Measurements from ENCODE around the gene COX6B1. TPM values are rescaled to one million over a fixed set of nuclear protein-coding genes. Genes with fewer than 3 reads are reported as not detected.
A peak's percentile ranks its signal among the peaks of the same experiment; 100 is the strongest.
"Not testable (repeated sequence)": the region's sequence is repeated elsewhere in the genome, so short reads cannot be mapped to it uniquely, and the experiment has no call there.

Gene COX6B1
- polyA plus RNA-seq, 5 donors, result 214 to 280 (median 243) TPM

DNA sequence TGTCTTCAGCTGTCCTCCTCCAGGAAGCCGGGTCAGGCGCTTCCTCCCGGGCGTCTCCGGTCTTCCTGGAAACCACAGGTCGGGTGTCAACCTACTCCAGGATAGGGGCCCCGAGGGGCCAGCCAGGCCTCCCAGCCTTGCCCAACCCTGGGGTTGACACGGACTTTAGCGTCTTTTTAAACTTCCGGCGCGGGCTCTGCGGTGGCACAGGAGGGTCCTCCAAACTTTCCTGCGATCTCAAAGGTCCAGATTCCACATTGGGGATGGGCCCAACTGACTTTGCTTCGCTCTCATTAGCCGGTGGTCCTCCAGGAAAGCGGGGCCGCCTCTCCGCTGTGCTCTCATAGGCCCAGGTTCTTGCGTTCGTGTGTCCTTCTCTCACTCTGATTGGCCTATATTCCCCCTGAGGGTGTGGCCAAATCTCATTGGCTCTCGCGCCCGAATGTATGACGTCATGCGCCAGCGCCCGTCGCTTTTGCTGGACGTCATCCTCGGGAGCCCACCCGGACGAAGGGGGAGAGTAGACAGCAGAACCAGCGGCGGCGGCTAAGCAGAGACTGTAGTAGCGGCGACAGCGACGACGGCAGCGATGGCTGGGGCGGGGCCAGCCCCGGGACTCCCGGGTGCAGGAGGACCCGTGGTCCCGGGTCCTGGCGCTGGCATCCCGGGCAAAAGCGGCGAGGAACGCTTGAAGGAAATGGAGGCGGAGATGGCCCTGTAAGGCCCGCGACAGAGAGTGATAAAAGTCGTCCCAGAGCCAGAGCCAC lies 19.4 kb upstream of the COX6B1 start, which contains the start of gene RBM42:
RBM42 (plus strand) TSS at position 472 of the 767 bp plus-strand sequence; CDS start at position 590, 118 bp downstream.
- peak; percentile 98 to 99 for DNase-seq

DNA sequence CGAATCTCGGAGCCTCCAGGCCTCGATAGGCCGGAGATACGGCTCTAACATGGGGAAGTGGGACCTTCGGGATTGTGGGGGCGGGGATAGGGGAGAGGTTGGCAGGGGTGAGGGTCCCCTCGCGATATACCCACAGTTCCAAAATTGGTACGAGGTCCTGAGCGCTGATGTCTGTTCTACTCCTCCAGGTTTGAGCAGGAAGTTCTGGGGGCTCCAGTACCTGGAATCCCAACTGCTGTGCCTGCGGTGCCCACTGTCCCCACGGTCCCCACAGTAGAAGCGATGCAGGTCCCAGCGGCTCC lies 18.8 kb upstream of the COX6B1 start:
- no peak for DNase-seq

DNA sequence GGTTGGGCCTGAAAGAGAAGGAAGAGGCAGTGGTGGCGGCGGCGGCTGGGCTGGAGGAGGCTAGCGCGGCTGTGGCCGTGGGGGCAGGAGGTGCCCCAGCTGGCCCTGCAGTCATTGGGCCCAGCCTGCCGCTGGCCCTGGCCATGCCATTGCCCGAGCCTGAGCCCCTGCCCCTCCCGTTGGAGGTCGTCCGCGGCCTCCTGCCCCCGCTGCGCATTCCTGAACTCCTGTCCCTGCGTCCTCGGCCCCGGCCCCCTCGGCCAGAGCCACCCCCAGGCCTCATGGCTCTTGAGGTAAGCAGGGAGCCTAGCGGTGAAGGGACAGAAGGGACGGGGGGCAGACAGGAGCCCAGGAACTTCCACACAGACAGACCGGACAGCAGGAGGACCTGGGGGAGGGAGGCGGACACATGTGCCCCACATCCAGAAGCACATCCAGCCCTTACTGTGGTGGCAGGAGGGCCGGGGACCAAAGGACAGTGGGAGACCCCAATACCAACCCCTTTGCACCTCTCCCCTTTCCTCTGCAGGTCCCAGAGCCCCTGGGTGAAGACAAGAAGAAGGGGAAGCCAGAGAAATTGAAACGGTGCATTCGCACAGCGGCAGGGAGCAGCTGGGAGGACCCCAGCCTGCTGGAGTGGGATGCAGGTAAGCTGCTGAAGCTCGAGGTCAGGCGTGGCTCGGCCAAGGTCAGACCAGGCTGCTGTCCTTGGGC lies 14.2 kb upstream of the COX6B1 start:
- DNase-seq, result no peak

DNA sequence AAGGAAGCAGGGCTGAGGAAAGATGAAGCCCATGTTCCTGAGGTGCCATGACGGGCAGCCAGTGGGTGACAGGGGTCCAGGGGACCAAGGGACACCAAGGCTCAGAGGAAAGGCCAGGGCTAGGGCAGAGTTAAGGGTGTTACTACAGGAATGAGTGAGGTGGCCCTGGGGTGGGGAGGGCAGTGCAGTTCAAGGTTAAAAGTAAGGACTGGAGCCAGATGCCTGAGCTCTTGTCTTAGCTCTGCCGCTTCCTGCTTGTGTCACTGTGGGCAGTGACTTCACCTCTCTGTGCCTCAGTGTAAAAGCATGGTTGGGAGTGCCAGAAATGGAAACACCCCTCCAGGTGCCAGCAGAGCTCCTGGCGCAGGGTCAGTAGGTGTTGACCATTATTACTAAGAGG lies 11.5 kb upstream of the COX6B1 start:
- DNase-seq, result no peak

- no peak for DNase-seq
These were observed 11.0 kb upstream of the COX6B1 start for GRCh38 chr19:35637165-35637564.

DNA sequence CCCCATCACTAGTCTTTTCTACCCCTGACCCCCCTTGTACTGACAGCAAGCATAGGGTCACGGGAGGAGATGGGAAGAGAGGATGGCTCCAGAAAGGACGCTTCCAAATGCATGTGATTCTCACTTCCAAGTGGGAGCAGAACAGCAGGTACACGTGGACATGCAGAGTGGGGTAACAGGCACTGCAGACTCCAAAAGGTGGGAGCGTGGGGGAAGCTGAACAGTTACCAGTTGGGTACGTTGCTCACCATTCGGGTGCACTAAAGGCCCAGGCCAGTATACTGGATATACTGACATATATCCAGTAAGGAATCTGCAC lies 8.8 kb upstream of the COX6B1 start:
- no peak for DNase-seq

- no peak for DNase-seq
These were observed 8.3 kb upstream of the COX6B1 start for GRCh38 chr19:35639863-35640262.

GRCh38 chr19:35641515-35642151 lies 6.5 kb upstream of the COX6B1 start, which contains the start of gene ETV2:
Gene ETV2 (plus strand): TSS chr19:35641745. CDS start chr19:35642461, 716 bp downstream.
- peak; percentile 30 to 36 for DNase-seq

GRCh38 chr19:35642312-35642711 lies 5.8 kb upstream of the COX6B1 start:
- DNase-seq, result no peak

DNA sequence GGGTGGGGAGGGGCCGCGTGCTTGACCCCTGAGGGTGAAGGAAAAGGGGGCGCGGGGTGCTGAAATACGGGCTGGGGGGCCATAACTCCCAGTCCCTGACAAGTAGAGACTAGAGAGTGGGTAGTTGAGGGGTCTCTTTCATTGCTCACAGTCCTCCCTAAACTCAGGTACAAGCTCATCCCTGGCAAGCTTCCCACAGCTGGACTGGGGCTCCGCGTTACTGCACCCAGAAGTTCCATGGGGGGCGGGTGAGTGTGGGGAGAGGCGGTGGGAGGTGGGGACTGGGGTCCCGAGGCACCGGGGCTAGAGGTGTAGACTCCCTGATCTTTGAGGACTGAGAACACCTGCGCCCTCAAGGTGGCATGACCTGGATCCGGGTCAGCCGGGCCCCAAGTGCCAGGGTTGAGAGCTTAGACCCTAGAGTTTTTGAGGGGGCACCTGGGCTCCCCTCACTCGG lies 5.3 kb upstream of the COX6B1 start:
- no peak for DNase-seq

- DNase-seq, result peak; percentile 86 to 90
These were observed 4.6 kb upstream of the COX6B1 start for GRCh38 chr19:35643255-35644205.

DNA sequence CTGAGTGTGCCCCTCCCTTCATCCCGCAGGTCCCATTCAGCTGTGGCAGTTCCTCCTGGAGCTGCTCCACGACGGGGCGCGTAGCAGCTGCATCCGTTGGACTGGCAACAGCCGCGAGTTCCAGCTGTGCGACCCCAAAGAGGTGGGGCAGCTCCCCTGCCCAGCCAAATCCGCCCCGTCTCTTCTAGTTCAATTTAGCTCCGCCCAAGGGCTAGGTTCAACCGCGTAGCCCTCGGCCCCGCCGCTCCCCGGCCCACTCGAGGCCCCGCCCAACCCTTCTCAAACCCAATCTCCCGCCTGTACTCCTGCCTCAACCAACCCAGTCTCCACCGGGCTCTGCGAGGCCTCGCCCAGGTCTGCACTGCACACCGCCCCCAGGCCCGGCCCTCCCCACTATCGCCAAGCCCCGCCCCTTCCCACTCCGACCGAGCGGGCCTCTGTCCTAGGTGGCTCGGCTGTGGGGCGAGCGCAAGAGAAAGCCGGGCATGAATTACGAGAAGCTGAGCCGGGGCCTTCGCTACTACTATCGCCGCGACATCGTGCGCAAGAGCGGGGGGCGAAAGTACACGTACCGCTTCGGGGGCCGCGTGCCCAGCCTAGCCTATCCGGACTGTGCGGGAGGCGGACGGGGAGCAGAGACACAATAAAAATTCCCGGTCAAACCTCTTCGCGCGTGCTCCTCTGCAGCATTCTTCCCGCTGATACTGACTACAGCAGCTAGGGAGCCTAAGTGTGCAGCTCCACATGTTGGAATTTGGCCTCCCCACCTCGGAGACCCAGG lies 3.7 kb upstream of the COX6B1 start:
- peak; percentile 88 to 89 for DNase-seq

- peak; percentile 50 to 60 for DNase-seq
These were observed 3.0 kb upstream of the COX6B1 start for GRCh38 chr19:35644987-35645679.

DNA sequence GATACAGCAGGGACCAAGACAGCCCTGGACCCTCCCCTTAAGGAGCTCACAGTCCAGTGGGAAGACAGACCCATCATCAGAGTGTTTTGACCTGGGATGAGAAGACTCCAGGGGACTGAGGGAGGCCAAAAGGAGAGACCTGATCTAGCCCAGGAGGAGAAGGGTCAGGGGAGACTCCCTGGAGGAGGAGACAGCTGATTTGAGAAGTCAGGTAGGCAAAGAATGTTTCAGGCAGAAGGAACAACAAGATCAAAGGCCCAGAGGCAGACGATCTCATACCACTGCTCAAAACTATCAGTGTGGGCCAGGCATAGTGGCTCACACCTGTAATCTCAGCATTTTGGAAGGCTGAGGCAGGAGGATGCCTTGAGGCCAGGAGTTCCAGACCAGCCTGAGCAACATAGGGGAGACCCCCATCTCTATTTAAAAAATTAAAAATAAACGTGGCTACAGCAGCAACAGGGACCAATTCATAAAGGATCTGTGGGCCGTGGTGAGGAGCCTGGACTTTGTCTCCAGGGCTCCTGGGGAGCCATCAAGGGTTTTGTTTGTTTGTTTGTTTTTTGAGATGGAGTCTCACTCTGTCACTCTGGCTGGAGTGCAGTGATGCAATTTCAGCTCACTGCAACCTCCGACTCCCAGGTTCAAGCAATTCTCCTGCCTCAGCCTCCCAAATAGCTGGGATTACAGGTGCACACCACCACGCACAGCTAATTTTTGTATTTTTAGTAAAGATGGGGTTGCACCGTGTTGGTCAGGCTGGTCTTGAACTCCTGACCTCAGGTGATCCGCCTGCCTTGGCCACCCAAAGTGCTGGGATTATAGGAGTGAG lies 2.2 kb upstream of the COX6B1 start:
- DNase-seq, result no peak

- no peak for DNase-seq
These were observed 2.5 kb downstream of the COX6B1 start for GRCh38 chr19:35650581-35650980.

GRCh38 chr19:35654828-35655227 lies 6.7 kb downstream of the COX6B1 start:
- DNase-seq, result not testable (repeated sequence)

GRCh38 chr19:35655600-35655999 lies 7.5 kb downstream of the COX6B1 start:
- no peak for DNase-seq

- no peak for DNase-seq
These were observed 8.6 kb downstream of the COX6B1 start for GRCh38 chr19:35656700-35657099.
